HCT116 (cell line): ENCODE measurements around the gene SLC6A3.

Experiments
- CTCF ChIP-seq, 3 experiments: fragments of 200-600 bp in 1 of 3; sonication (generic) in 1 of 3; IDR thresholded peaks in 2 of 3; conservative IDR thresholded peaks in 1 of 3; 2 replicates each; pipeline ENCODE4 v1.5.1; 2012 to 2017; ENCODE audit warnings: low read depth in 2 of 3, low read length in 2 of 3, antibody characterized with exemption in 1 of 3, borderline replicate concordance in 1 of 3, control low read depth in 1 of 3, mild to moderate bottlenecking in 1 of 3, mixed read lengths in 1 of 3, mixed run types in 1 of 3, moderate library complexity in 1 of 3; ENCODE audit not compliant: insufficient read depth in 1 of 3
- EZH2 ChIP-seq: fragments of 200-600 bp; sonication (generic); IDR thresholded peaks from 2 replicates; pipeline ENCODE4 v1.6.1; 2017; ENCODE audit warnings: antibody characterized with exemption, mixed run types
- EZH2phosphoT487 ChIP-seq: fragments of 200-600 bp; IDR thresholded peaks from 2 replicates; pipeline ENCODE4 v1.6.1; 2018; ENCODE audit warnings: antibody characterized with exemption, borderline replicate concordance
- JUND ChIP-seq: IDR thresholded peaks from 2 replicates; pipeline ENCODE4 v1.6.1; 2012
- POLR2A ChIP-seq: IDR thresholded peaks from 2 replicates; pipeline ENCODE4 v1.7.0; 2011; ENCODE audit warnings: borderline replicate concordance; ENCODE audit not compliant: insufficient read depth, insufficient read length; ENCODE audit errors: extremely low read depth
- POLR2AphosphoS5 ChIP-seq: IDR thresholded peaks from 2 replicates; pipeline ENCODE4 v1.6.1; 2011; ENCODE audit warnings: mild to moderate bottlenecking, low read depth, low read length, moderate library complexity

GRCh38 chr5:1470762-1471211, 25.5 kb upstream of the SLC6A3 start:
- TF ChIP-seq POLR2AphosphoS5 (no peak), CTCF (IDR thresholded peaks at IDR 0.05 in 2 of 3, conservative IDR thresholded peaks at IDR 0.05 in 1 of 3; ENCODE audit: borderline replicate concordance in 1 of 3, insufficient read depth in 1 of 3, low read depth in 2 of 3, low read length in 2 of 3) (no peak), JUND (no peak), POLR2A (no peak), EZH2phosphoT487 (no peak), EZH2 (no peak)
